SK-N-MC (cell line): ENCODE results near the gene HHIP.

ENCODE experiments used
- DNase-seq: peaks from one replicate; pipeline ENCODE4 v3.0.0-alpha.2; 2011; ENCODE audit warnings: low read depth, low spot score
- H3K27ac ChIP-seq: fragments of 200-600 bp; sonication (generic); 2 replicates; pipeline ENCODE4 v1.5.1; 2016; ENCODE audit warnings: mixed run types
- H3K36me3 ChIP-seq: fragments of 200-600 bp; sonication (generic); 2 replicates; pipeline ENCODE4 v1.6.1; 2017; ENCODE audit warnings: antibody characterized with exemption, low read length, mixed read lengths; ENCODE audit not compliant: insufficient read depth
- H3K4me3 ChIP-seq: fragments of 200-600 bp; sonication (generic); 2 replicates; pipeline ENCODE4 v1.5.1; 2016
- H3K9ac ChIP-seq: fragments of 200-600 bp; sonication (generic); 2 replicates; pipeline ENCODE4 v1.8.0; 2017; ENCODE audit warnings: mixed run types, mixed read lengths; ENCODE audit not compliant: insufficient read length
- H3K9me3 ChIP-seq: fragments of 200-600 bp; sonication (generic); 2 replicates; pipeline ENCODE4 v1.6.1; 2017; ENCODE audit warnings: low read depth, mild to moderate bottlenecking, antibody characterized with exemption, low read length, moderate library complexity, mixed read lengths
- EZH2 ChIP-seq: fragments of 200-600 bp; sonication (generic); IDR thresholded peaks from one replicate; pipeline ENCODE4 v1.6.1; 2017; ENCODE audit warnings: antibody characterized with exemption
- FOXP2 ChIP-seq: optimal IDR thresholded peaks from 2 replicates; pipeline ENCODE3; 2011; ENCODE audit warnings: mild to moderate bottlenecking, moderate library complexity; ENCODE audit not compliant: insufficient read depth; ENCODE audit errors: extremely low read length, control extremely low read depth
- POLR2AphosphoS5 ChIP-seq: IDR thresholded peaks from 2 replicates; pipeline ENCODE4 v1.6.1; 2012; ENCODE audit warnings: mild to moderate bottlenecking, low read depth, low read length, borderline replicate concordance

HHIP gene

DNA sequence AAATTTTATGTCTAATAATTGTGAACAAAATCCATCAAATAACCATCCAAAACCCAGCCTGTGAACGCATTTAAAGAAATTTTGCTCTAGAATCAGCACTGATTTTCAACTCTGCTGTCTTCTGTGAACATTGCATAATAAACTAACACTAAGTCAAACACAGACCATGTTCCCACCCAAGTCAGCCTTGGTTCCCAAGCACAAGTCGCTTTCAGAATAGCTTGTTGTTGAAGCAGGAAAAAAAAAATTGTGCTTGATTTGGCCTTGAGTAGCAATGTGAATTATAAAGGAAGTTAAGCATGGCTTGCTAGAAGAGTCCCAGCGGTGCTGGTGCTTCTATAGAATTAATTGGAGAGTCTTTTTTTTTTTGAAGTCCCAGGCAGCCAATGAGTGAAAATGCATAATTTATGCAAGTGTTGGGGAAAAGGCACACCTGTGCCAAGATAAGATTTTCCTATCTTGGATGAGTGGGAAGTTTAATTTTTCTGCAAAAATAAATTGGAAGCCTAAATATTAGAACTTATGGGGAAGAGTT lies 42.1 kb downstream of the HHIP start:
- no peak for DNase-seq
- H3K9me3 ChIP-seq, result no peaks in the 10 kb centered on the region
- no peak overlapping the region for H3K27ac ChIP-seq
- H3K36me3 ChIP-seq, result no peaks in the 10 kb centered on the region
- H3K9ac ChIP-seq, result no peak overlapping the region
- no peak overlapping the region for H3K4me3 ChIP-seq
- no peak for TF ChIP-seq FOXP2
- TF ChIP-seq EZH2, result no peak
- no peak for TF ChIP-seq POLR2AphosphoS5

GRCh38 chr4:144689125-144689524 lies 43.2 kb downstream of the HHIP start:
- H3K9ac ChIP-seq, result no peak overlapping the region
- H3K4me3 ChIP-seq, result no peak overlapping the region
- H3K27ac ChIP-seq, result no peak overlapping the region
- no peak for DNase-seq
- no peak for TF ChIP-seq POLR2AphosphoS5
- TF ChIP-seq EZH2, result no peak
- no peak for TF ChIP-seq FOXP2
- H3K9me3 ChIP-seq, result no peaks in the 10 kb centered on the region
- no peaks in the 10 kb centered on the region for H3K36me3 ChIP-seq

DNA sequence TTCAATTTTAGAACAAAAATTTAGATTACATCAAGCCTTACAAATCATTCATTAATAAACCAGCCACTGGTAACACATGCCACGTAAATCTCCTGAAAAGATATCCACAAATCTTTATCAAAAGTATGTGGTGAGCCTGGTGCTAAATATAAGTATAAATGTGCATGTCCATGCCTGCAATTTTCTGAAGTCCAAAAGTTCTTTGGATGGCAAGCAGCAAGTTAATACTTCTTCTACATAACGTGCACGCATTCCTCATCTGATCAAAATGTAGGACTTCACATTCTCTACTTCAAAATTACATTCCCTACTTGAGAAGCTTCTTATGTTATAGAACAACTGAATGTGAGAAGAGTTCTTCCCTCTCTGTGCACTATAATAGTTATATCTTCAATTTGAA lies 49.8 kb downstream of the HHIP start:
- Histone ChIP-seq H3K9ac (no peak overlapping the region), H3K9me3 (no peaks in the 10 kb centered on the region), H3K4me3 (no peak overlapping the region), H3K27ac (no peak overlapping the region), H3K36me3 (no peaks in the 10 kb centered on the region)
- no peak for DNase-seq
- TF ChIP-seq POLR2AphosphoS5 (no peak), FOXP2 (no peak), EZH2 (no peak)

GRCh38 chr4:144696376-144696775 lies 50.4 kb downstream of the HHIP start:
- Histone ChIP-seq H3K4me3 (no peak overlapping the region), H3K27ac (no peak overlapping the region), H3K9ac (no peak overlapping the region), H3K36me3 (no peaks in the 10 kb centered on the region), H3K9me3 (no peaks in the 10 kb centered on the region)
- TF ChIP-seq EZH2, result no peak
- no peak for TF ChIP-seq POLR2AphosphoS5
- TF ChIP-seq FOXP2, result no peak
- no peak for DNase-seq

DNA sequence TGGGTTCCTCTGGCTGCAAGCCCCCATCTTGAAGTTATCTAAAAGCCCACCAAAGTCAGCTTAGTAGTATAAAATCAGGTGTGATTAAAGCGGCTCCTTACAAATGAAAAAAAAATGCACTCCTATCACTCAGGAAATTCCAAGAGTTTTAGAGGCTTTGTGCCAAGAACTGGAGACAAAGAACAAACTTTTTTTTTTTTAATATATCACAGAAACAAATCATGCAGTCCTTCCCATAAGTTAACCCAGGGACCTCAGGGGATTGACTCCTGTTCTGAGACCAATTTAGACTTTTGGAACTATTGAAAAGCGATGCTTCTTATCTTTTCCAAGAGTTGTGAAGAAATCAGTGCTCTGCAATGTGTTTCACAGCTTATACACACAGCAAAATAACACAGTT lies 53.6 kb downstream of the HHIP start:
- Histone ChIP-seq H3K4me3 (no peak overlapping the region), H3K9ac (no peak overlapping the region), H3K9me3 (no peaks in the 10 kb centered on the region), H3K36me3 (no peaks in the 10 kb centered on the region), H3K27ac (no peak overlapping the region)
- TF ChIP-seq FOXP2, result no peak
- no peak for TF ChIP-seq POLR2AphosphoS5
- TF ChIP-seq EZH2, result no peak
- no peak for DNase-seq

GRCh38 chr4:144701683-144702233 lies 55.8 kb downstream of the HHIP start:
- no peak for DNase-seq
- H3K9me3 ChIP-seq, result no peaks in the 10 kb centered on the region
- no peaks in the 10 kb centered on the region for H3K36me3 ChIP-seq
- no peak overlapping the region for H3K4me3 ChIP-seq
- no peak for TF ChIP-seq FOXP2
- no peak for TF ChIP-seq EZH2
- TF ChIP-seq POLR2AphosphoS5, result no peak
- no peak overlapping the region for H3K9ac ChIP-seq
- no peak overlapping the region for H3K27ac ChIP-seq

GRCh38 chr4:144703494-144703893 lies 57.5 kb downstream of the HHIP start:
- H3K27ac ChIP-seq, result no peak overlapping the region
- H3K36me3 ChIP-seq, result no peaks in the 10 kb centered on the region
- DNase-seq, result no peak
- H3K4me3 ChIP-seq, result no peak overlapping the region
- TF ChIP-seq EZH2, result no peak
- H3K9me3 ChIP-seq, result no peaks in the 10 kb centered on the region
- H3K9ac ChIP-seq, result no peak overlapping the region

GRCh38 chr4:144705601-144706590 lies 59.9 kb downstream of the HHIP start:
- Histone ChIP-seq H3K4me3 (no peak overlapping the region), H3K36me3 (no peaks in the 10 kb centered on the region), H3K9ac (no peak overlapping the region), H3K9me3 (no peaks in the 10 kb centered on the region), H3K27ac (no peak overlapping the region)
- TF ChIP-seq FOXP2 (no peak), EZH2 (no peak), POLR2AphosphoS5 (no peak)
- no peak for DNase-seq
